HepG2 (cell line): ENCODE data around the gene GPR137. TPM values are rescaled to one million over a fixed set of nuclear protein-coding genes. Genes with fewer than 3 reads are reported as not detected.

ENCODE experiments used
- AKAP8 ChIP-seq: sonication (generic); formaldehyde crosslinking; IDR thresholded peaks from 2 replicates; pipeline ENCODE4 v1.5.1; 2020; ENCODE audit warnings: mild to moderate bottlenecking, missing genetic modification reagents
- BORCS8-MEF2B ChIP-seq: sonication (generic); formaldehyde crosslinking; IDR thresholded peaks from 2 replicates; pipeline ENCODE4 v1.8.0; 2022; ENCODE audit warnings: mild to moderate bottlenecking, missing genetic modification reagents
- CENPT ChIP-seq: sonication (generic); formaldehyde crosslinking; IDR thresholded peaks from 2 replicates; pipeline ENCODE4 v1.8.0; 2022; ENCODE audit warnings: low read depth, mild to moderate bottlenecking, moderate library complexity, missing genetic modification reagents
- ETS1 ChIP-seq: sonication (generic); formaldehyde crosslinking; IDR thresholded peaks from 2 replicates; pipeline ENCODE4 v1.4.0; 2020; ENCODE audit warnings: missing genetic modification reagents
- FLYWCH1 ChIP-seq: sonication (generic); formaldehyde crosslinking; IDR thresholded peaks from 2 replicates; pipeline ENCODE4 v1.8.1; 2023; ENCODE audit warnings: mild to moderate bottlenecking, missing genetic modification reagents
- FOXK2 ChIP-seq: fragments of 450-650 bp; IDR thresholded peaks from 2 replicates; pipeline ENCODE4 v1.6.1; 2016
- IKZF1 ChIP-seq: fragments of 450-650 bp; IDR thresholded peaks from 2 replicates; pipeline ENCODE4 v1.7.1; 2016
- KDM6A ChIP-seq: IDR thresholded peaks from 2 replicates; pipeline ENCODE4 v1.6.1; 2016; ENCODE audit warnings: low read depth
- KLF13 ChIP-seq: sonication (generic); formaldehyde crosslinking; IDR thresholded peaks from 2 replicates; pipeline ENCODE4 v1.4.0; 2020; ENCODE audit warnings: mild to moderate bottlenecking, missing genetic modification reagents
- MAFF ChIP-seq: IDR thresholded peaks from 2 replicates; pipeline ENCODE4 v1.6.1; 2011; ENCODE audit warnings: low read depth, low read length, improper control_type of control experiment
- MBD4 ChIP-seq: IDR thresholded peaks from 2 replicates; pipeline ENCODE4 v1.6.1; 2012; ENCODE audit warnings: low read length, inconsistent platforms, borderline replicate concordance
- NCOA1 ChIP-seq: sonication (generic); formaldehyde crosslinking; IDR thresholded peaks from 2 replicates; pipeline ENCODE4 v1.9.0; 2021; ENCODE audit warnings: missing genetic modification reagents
- TSC22D2 ChIP-seq: sonication (generic); formaldehyde crosslinking; IDR thresholded peaks from 2 replicates; pipeline ENCODE4 v1.5.1; 2020; ENCODE audit warnings: missing genetic modification reagents, mild to moderate bottlenecking, borderline replicate concordance
- ZNF121 ChIP-seq: sonication (generic); formaldehyde crosslinking; IDR thresholded peaks from 2 replicates; pipeline ENCODE4 v1.5.0; 2020; ENCODE audit warnings: mild to moderate bottlenecking, missing genetic modification reagents
- ZNF232 ChIP-seq: sonication (generic); formaldehyde crosslinking; IDR thresholded peaks from 2 replicates; pipeline ENCODE4 v1.4.0; 2020; ENCODE audit warnings: missing genetic modification reagents, borderline replicate concordance
- ZNF280B ChIP-seq: sonication (generic); formaldehyde crosslinking; IDR thresholded peaks from 2 replicates; pipeline ENCODE4 v1.5.0; 2020; ENCODE audit warnings: missing genetic modification reagents, mild to moderate bottlenecking, borderline replicate concordance
- ZNF329 ChIP-seq: sonication (generic); formaldehyde crosslinking; IDR thresholded peaks from 2 replicates; pipeline ENCODE4 v1.9.0; 2021; ENCODE audit warnings: low read depth, mild to moderate bottlenecking, missing genetic modification reagents
- ZNF382 ChIP-seq: sonication (generic); formaldehyde crosslinking; IDR thresholded peaks from 2 replicates; pipeline ENCODE4 v1.5.0; 2020; ENCODE audit warnings: missing genetic modification reagents, mild to moderate bottlenecking, borderline replicate concordance
- ZNF446 ChIP-seq: sonication (generic); formaldehyde crosslinking; IDR thresholded peaks from 2 replicates; pipeline ENCODE4 v1.5.0; 2020; ENCODE audit warnings: mild to moderate bottlenecking, missing genetic modification reagents
- ZNF660 ChIP-seq: sonication (generic); formaldehyde crosslinking; IDR thresholded peaks from 2 replicates; pipeline ENCODE4 v1.5.1; 2020; ENCODE audit warnings: mild to moderate bottlenecking, low read depth, missing genetic modification reagents, borderline replicate concordance
- ZNF800 ChIP-seq: sonication (generic); formaldehyde crosslinking; IDR thresholded peaks from 2 replicates; pipeline ENCODE4 v1.4.0; 2020; ENCODE audit warnings: missing genetic modification reagents
- ZSCAN25 ChIP-seq: sonication (generic); formaldehyde crosslinking; IDR thresholded peaks from 2 replicates; pipeline ENCODE4 v1.8.0; 2022; ENCODE audit warnings: mild to moderate bottlenecking, missing genetic modification reagents
- ZSCAN9 ChIP-seq: IDR thresholded peaks from 2 replicates; pipeline ENCODE4 v1.6.1; 2016; ENCODE audit warnings: borderline replicate concordance
- polyA plus RNA-seq, 8 experiments: library from polyadenylated mRNA; depleted of rRNA in 3 of 8; stranded (reverse) in 7 of 8; unstranded in 1 of 8; fragments of >200 nt; fragmentation: Illumina TruSeq in 4 of 8; extraction: Trizol in 4 of 8; gene quantifications; 2 replicates each; pipeline versions ENCODE4 v1.2.1 to v1.2.3, GENCODE V29; 2011 to 2016; ENCODE audit warnings: low read depth in 4 of 8, missing spikeins in 1 of 8, mixed read lengths in 1 of 8; ENCODE audit not compliant: insufficient read depth in 1 of 8
- total RNA-seq, 5 experiments: library from RNA; depleted of rRNA; stranded (reverse); fragments of >200 nt; fragmentation: Illumina TruSeq; extraction: Trizol; gene quantifications; 2 replicates each; pipeline ENCODE4 v1.2.3, GENCODE V29; 2016; ENCODE audit warnings: low read depth in 1 of 5
- TF ChIP-seq, protein P1 (sequence below): sonication (generic); formaldehyde crosslinking; IDR thresholded peaks from 2 replicates; pipeline ENCODE4 v1.9.0; 2021; ENCODE audit warnings: missing genetic modification reagents, borderline replicate concordance

GPR137 gene
- total and polyA plus RNA-seq, 2 of the 13 experiments (the other 11 are each of a cell fraction or from before 2014, with no cell fraction given): 8.5 to 13.2 TPM

DNA sequence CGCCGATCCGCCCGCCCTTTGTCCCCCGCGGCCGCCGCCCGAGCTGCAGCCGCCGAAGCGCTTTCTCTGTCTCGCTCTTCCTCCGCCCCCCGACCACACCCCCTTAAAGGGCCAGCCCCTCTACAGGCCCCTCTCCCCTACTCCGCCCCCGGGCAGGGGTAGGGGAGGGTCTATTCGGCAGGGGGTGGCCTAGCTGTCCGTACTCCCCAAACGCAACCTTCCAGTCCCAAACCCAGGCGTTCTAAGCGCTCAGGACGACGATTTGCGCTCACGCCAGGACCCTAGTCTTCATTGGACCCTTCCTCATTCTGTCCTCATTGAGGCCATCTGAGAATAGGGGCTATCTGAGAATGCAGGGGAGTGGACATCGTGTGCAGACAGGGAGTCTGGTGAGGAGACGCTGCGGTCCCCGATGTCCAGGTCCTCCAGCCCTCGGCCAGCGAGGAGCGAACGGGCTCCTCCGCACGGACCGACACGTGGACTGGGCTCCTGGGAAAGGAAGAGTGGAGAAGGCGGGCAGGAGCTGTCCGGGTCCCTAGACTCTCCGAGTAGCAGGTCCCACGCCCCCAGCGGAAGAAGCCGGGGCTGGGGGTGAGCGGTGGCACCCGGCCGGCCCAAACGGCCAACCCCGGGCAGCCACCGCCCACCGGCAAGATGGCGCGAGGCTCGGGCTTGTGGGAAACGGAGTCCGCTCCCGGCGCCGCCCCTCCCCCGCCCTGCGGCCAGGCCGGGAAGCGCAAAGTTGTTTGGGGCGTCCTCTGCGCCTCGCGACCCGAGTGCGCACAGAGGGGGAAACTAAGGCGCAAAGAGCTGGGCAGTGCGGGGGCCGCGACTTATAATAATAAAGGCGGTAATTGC, 38.5 kb upstream of the GPR137 start, which contains the start of gene PPP1R14B (continued):
- TF ChIP-seq FLYWCH1 (CRISPR knock-in tag) (no peak), ZSCAN25 (CRISPR knock-in tag) (peak; percentile 77), MBD4 (no peak), TSC22D2 (CRISPR knock-in tag) (no peak), ZNF232 (no peak), ZNF660 (CRISPR knock-in tag) (no peak), ZNF800 (CRISPR knock-in tag) (no peak), ZNF329 (CRISPR knock-in tag) (no peak), NCOA1 (CRISPR knock-in tag) (no peak), ZNF280B (CRISPR knock-in tag) (no peak; the same call in 1 of the 2 replicates), AKAP8 (CRISPR knock-in tag) (peak; percentile 52; the same call in 1 of the 2 replicates), ZNF446 (CRISPR knock-in tag) (0 out of 2 replicates have a peak, but pooled peaks have one; percentile 26), ZNF121 (CRISPR knock-in tag) (no peak), MAFF (no peak), IKZF1 (no peak), KLF13 (CRISPR knock-in tag) (no peak), ZNF382 (CRISPR knock-in tag) (no peak), ETS1 (CRISPR knock-in tag) (0 out of 2 replicates have a peak, but pooled peaks have one; percentile 21), CENPT (CRISPR knock-in tag) (no peak), FOXK2 (no peak), BORCS8-MEF2B (CRISPR knock-in tag) (no peak; the same call in 1 of the 2 replicates), KDM6A (CRISPR knock-in tag) (no peak), ZSCAN9 (CRISPR knock-in tag) (no peak)
- TF ChIP-seq, protein P1, sequence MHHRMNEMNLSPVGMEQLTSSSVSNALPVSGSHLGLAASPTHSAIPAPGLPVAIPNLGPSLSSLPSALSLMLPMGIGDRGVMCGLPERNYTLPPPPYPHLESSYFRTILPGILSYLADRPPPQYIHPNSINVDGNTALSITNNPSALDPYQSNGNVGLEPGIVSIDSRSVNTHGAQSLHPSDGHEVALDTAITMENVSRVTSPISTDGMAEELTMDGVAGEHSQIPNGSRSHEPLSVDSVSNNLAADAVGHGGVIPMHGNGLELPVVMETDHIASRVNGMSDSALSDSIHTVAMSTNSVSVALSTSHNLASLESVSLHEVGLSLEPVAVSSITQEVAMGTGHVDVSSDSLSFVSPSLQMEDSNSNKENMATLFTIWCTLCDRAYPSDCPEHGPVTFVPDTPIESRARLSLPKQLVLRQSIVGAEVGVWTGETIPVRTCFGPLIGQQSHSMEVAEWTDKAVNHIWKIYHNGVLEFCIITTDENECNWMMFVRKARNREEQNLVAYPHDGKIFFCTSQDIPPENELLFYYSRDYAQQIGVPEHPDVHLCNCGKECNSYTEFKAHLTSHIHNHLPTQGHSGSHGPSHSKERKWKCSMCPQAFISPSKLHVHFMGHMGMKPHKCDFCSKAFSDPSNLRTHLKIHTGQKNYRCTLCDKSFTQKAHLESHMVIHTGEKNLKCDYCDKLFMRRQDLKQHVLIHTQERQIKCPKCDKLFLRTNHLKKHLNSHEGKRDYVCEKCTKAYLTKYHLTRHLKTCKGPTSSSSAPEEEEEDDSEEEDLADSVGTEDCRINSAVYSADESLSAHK (CRISPR knock-in tag): no peak
